ENCODE measurements around the gene KHDRBS2.

- TF ChIP-seq SP1 (CRISPR knock-in tag; conservative IDR thresholded peaks at IDR 0.05) (no peak), CTCF (IDR thresholded peaks at IDR 0.05) (no peak), MAX (CRISPR knock-in tag; IDR thresholded peaks at IDR 0.05) (no peak), TEAD4 (CRISPR knock-in tag; IDR thresholded peaks at IDR 0.05) (no peak), ZNF138 (CRISPR knock-in tag; conservative IDR thresholded peaks at IDR 0.05) (no peak), SMAD3 (CRISPR knock-in tag; IDR thresholded peaks at IDR 0.05; ENCODE audit: borderline replicate concordance) (no peak), FOXP1 (CRISPR knock-in tag; IDR thresholded peaks at IDR 0.05; ENCODE audit: borderline replicate concordance) (no peak)
These were observed 335.2 kb downstream of the KHDRBS2 start for GRCh38 chr6:61950811-61951210.
